Measurements from ENCODE around the gene ZBTB7A. TPM values are rescaled to one million over a fixed set of nuclear protein-coding genes. Genes with fewer than 3 reads are reported as not detected.
A peak's percentile ranks its signal among the peaks of the same experiment; 100 is the strongest.

ZBTB7A gene
- total RNA-seq, 1 donor from 2014 or later: 12.7 TPM

DNA sequence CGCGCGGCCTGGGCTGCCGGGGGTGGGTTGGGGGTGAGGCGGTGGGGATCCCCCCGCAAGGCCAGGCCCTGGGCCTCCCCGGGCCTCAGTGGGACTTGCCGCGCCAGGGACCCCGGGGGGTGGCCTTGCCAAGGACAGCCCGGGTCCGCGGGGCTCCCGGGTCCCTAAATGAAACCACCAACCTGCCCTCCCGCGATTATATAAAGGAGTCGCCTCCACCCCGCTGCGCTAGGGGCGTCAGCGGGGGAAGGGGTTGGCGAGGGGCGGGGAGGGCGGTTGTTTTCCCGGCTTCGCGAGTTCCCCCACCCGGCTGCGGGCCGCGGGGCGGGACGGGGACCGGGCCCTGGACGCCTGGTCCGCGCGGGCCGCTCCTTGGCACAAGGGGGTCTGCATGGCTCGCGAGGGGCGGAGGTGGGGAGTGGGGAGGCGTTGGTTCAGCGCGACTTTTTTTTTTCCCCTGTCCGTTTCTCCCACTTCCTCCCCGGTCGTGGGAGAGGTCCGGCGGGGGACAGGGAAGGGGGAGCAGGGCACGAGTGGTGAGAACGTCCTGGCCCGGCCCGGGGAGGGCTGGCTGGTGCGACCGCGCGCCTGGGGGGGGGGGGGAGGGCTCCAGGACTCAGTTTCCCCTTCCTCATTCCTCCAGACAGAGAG lies 822 bp upstream of the ZBTB7A start:
- DNase-seq: no peak

- no peak for DNase-seq
Observed at GRCh38 chr19:4066176-4066606, 508 bp downstream of the ZBTB7A start.

DNA sequence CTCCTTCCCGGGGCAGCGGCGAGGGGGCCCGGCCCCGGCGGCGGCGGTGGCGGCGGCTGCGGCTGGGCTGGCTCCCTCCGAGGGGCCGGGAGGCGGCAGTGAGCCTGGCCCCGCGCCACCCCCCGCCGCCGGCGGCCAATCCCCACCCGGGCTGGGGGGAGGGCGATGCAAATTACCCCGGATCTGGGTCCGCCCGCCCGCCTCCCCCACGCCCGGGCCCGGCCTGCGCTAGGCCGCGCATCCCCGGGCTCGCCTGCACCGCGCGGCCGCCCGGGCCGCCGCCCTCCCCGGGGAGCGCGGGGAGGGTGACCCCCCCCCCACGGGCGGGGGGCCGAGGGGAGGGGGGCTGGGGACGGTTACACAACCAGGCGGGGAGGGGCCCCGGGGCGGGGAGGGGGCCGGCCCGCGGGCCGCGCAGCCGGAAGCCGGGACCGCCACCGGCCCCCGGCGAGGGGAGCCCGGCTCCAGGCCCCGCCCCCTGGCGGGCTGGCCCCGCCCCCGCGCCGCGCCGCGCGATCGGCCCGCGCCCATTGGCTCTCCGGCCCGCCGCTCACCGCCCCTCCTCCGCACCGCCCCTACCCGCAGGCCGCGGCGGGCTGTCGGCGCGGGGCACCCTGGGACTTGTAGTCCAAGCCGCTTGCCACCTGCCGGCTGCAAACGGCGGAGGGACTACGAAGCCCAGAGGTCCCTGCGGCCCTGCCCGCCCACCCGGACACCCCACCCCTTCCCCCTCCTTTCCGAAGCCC lies 1.1 kb downstream of the ZBTB7A start:
- DNase-seq: peak; percentile 97

DNA sequence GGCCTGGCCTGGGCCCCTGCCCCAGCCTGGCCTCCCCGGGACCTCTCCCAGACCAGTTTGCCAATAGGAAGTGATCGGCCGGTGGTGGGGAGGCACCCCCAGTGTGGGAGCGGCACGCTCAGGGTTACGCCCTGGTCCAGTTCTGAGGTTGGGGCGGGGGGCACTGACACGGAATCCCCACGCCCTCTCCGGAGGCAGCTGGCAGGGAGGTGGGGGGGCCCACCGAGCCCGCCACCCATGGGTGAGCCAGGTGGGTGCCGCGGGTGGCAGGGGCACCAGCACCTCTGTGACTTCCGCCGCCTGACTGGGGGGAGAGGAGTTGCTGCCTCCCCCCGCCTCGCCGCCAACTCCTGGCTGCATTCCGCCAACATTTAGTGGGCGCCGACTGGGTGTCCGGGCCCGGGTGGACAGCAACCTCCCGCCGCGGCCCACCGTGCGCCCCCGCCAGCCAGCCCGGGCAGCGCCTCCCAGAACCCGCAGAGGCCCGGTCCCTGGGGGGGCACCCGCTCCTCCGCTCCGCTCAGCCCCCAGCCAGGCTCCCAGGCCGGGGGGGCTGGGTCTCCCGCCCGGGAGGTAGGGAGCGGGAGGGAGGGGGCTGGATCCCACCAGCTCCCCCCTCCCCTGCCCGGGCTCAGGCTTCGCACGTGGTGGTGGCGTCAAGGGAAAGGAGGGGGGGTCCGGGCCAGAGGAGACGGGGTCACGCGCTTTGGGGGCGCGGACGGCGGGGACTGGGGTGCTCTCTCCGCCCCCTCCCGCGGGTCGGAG lies 2.0 kb downstream of the ZBTB7A start:
- no peak for DNase-seq

- no peak for DNase-seq
Observed at GRCh38 chr19:4064149-4064495, 2.6 kb downstream of the ZBTB7A start.

GRCh38 chr19:4063369-4064148 lies 3.1 kb downstream of the ZBTB7A start:
- no peak for DNase-seq

GRCh38 chr19:4062419-4063368 lies 4.0 kb downstream of the ZBTB7A start:
- no peak for DNase-seq

DNA sequence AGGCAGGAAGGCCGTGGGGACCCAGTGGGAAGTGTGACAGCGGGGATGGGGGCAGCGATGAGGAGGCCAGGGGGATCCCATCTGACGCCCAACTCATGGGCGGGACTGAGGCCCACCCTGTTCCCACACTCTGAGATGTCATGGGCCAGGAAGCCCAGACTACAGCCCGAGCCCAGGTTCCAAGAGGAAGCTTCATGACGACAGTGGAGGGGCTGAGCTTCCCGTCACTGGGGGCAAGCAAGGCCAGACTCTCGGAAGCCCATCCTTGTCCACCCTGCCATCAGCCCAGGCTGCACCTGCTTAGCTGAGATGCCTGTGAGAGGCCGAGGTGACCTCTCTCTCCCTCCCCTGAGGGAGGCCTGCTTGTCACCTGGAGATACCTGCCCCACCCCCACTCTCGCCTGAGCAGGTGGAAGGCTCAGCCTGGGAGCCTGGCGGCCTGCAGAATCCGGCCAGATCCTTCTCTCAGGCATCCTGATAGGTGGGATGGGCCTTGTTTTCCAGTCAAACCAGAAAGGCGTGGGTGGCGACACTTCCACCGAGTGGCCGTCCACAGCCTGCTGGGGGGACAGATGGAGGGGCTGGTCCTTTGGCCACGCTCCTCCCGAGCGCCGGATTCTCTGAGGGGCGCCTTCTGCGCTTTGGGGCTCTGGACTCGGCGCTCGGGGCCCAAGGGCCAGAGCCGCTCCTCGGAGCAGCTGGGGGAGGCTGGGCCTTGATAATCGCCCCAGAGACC lies 4.8 kb downstream of the ZBTB7A start:
- no peak for DNase-seq

- DNase-seq: no peak
Observed at GRCh38 chr19:4061178-4061682, 5.5 kb downstream of the ZBTB7A start.

DNA sequence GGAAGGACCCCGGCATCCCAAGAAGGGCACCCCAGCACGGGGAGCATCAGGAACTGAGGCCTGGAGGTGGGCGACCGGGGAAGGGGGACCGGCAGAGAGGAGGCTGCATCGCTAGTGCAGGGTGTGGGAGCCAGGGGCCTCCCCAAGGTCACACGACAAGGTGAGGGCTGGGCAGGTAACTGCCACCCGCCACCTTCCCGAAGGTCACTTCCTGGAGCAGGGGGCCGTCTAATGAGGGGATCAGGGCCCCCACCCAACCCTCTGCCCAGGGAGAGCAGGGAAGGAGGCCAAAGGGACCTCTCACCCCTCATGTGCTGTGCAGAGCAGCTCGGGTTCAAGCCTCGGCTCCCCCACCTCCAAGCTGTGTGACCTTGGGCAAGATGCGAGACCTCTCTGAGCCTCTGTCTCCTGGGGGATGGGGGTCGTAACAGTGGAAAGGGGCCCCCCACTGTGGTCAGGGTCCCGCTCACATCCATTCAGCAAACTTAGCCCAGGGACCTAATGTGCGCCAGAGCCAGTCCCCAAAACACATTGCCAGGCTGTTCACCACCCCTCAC lies 6.0 kb downstream of the ZBTB7A start:
- no peak for DNase-seq

DNA sequence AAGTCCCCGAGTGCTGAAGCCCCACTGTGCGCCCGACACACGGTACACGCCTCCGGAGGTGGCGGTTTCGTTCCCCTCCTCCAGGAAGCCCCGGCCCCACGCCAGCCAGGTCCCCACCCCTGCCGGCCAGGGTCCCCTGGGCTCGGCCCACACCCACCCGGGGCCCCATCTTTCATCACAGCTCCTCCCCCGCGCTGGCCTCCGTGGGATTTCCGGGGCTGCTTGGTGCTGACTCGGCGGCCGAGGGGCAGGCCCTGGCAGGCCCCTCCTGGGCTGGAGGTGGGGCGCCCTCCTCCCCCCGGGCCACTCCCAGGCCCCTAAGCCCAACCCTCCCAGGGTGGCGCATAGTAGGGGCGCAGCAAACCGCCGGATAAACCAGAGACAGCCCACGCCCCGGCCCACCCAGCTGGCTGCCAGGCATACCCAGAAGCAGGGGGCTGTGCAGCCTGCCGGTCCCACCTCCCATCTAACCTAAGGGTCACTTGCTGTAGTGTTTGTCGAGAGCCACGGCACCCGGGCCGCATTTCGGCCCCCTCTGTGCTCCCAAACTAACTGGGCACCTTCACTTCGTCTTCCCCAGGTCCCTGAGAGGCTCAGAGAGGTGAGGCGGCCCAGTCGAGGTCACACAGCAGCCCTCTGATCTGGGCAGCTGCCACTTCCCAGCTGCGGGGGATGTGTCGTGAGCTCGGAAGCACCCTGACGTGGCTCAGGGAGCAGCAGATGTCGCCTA lies 6.6 kb downstream of the ZBTB7A start:
- no peak for DNase-seq

- no peak for DNase-seq
Observed at GRCh38 chr19:4059453-4059871, 7.2 kb downstream of the ZBTB7A start.

DNA sequence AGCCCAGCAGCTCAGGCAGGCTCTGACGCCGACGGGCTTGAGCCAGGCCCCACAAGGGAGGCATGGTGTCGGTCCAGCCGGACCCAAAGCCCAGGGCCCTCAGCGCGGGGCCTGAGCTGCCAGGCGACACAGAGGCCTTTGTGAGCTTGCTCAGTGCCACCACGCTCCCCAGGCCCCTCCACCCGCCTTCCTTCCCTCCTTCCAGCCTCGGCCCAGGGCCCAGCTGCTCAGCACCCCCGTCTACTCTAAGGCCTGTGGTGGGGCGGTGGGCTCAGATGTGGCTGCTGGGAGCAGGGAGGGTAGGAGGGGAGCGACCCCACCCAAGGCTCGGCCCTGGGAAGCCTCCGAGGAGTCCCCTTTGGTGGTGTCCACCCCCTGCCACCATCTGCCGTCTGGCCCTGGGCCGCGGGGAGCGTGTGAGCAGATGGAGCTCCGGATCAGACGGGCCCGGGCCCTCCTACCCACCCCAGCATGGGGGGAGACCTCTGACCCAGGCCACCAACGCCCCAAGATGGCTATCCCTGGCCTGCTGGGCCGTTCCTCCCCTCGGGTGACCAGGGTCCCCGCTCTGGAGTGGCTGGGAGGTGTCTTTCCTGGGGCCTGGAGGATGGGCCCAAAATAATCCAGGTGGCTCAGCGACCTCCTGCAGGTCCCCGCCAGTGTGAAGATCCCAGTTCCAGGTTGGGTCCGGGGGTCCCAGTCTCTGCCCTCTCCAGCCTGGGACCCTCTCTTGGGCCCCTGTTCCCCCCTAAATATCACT lies 7.8 kb downstream of the ZBTB7A start:
- no peak for DNase-seq

- DNase-seq: no peak
Observed at GRCh38 chr19:4057931-4058692, 8.6 kb downstream of the ZBTB7A start.

GRCh38 chr19:4055209-4055552 lies 11.5 kb downstream of the ZBTB7A start:
- no peak for DNase-seq

DNA sequence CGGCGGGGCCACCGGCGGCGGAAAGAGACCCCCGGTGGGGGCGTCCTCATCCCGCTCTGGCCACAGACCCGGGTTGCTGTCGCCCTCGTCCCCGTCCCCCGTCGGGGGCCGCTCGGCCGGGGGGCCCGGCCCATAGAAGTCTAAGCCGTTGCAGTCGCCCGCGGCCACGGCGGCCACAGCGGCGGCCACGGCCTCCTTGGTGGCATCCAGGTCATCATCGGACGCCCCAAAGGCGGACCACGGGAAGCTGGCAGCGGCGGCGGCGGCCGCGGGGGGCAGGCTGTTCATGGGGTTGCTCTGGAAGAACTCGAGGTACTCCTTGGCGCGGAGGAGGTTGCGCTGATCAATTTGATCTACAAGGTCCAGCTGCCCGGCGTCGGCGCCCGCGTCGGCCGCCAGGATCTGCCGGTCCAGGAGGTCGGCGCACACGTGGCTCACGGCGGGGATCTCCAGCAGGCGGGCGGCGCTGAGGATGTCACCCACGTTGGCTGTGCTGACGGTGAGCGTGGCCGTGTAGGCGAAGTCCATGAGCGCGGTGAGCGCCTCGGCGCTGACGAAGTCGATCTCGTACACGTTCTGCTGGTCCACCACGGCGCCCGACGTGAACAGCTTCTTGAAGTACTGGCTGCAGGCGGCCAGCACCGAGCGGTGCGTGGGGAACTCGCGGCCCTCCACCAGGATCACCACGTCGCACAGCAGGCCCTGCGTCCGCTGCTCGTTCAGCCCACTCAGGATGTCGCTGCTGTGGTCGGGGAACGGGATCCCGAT lies 12.1 kb downstream of the ZBTB7A start:
- no peak for DNase-seq

All from skin of body (tissue), 2 donors.